ENCODE data around the gene WNK2.

The WNK2 gene

GRCh38 chr9:93218161-93218560 is 34.2 kb downstream of the WNK2 start:
- TF ChIP-seq ZNF76 (tag by site-specific recombination; IDR thresholded peaks at IDR 0.05; ENCODE audit: borderline replicate concordance, low read depth) (no peak), ZNF366 (tag by site-specific recombination; conservative IDR thresholded peaks at IDR 0.05) (no peak), ZBTB20 (tag by site-specific recombination; IDR thresholded peaks at IDR 0.05) (no peak), ZNF449 (tag by site-specific recombination; IDR thresholded peaks at IDR 0.05) (no peak), ZNF146 (tag by site-specific recombination; IDR thresholded peaks at IDR 0.05) (no peak), ZNF266 (tag by site-specific recombination; IDR thresholded peaks at IDR 0.05; ENCODE audit: low read depth) (no peak), ZNF530 (tag by site-specific recombination; IDR thresholded peaks at IDR 0.05; ENCODE audit: low read depth) (no peak), ZNF2 (tag by site-specific recombination; IDR thresholded peaks at IDR 0.05) (no peak), ZNF580 (tag by site-specific recombination; IDR thresholded peaks at IDR 0.05) (no peak), ZNF112 (tag by site-specific recombination; IDR thresholded peaks at IDR 0.05) (no peak), ZNF223 (tag by site-specific recombination; IDR thresholded peaks at IDR 0.05) (no peak), EGR2 (tag by site-specific recombination; IDR thresholded peaks at IDR 0.05; ENCODE audit: low read depth) (no peak)
- TF ChIP-seq, protein P1, sequence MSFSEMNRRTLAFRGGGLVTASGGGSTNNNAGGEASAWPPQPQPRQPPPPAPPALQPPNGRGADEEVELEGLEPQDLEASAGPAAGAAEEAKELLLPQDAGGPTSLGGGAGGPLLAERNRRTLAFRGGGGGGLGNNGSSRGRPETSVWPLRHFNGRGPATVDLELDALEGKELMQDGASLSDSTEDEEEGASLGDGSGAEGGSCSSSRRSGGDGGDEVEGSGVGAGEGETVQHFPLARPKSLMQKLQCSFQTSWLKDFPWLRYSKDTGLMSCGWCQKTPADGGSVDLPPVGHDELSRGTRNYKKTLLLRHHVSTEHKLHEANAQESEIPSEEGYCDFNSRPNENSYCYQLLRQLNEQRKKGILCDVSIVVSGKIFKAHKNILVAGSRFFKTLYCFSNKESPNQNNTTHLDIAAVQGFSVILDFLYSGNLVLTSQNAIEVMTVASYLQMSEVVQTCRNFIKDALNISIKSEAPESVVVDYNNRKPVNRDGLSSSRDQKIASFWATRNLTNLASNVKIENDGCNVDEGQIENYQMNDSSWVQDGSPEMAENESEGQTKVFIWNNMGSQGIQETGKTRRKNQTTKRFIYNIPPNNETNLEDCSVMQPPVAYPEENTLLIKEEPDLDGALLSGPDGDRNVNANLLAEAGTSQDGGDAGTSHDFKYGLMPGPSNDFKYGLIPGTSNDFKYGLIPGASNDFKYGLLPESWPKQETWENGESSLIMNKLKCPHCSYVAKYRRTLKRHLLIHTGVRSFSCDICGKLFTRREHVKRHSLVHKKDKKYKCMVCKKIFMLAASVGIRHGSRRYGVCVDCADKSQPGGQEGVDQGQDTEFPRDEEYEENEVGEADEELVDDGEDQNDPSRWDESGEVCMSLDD (tag by site-specific recombination; IDR thresholded peaks at IDR 0.05) = no peak
- TF ChIP-seq, protein P2, sequence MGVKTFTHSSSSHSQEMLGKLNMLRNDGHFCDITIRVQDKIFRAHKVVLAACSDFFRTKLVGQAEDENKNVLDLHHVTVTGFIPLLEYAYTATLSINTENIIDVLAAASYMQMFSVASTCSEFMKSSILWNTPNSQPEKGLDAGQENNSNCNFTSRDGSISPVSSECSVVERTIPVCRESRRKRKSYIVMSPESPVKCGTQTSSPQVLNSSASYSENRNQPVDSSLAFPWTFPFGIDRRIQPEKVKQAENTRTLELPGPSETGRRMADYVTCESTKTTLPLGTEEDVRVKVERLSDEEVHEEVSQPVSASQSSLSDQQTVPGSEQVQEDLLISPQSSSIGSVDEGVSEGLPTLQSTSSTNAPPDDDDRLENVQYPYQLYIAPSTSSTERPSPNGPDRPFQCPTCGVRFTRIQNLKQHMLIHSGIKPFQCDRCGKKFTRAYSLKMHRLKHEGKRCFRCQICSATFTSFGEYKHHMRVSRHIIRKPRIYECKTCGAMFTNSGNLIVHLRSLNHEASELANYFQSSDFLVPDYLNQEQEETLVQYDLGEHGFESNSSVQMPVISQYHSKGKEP (tag by site-specific recombination; IDR thresholded peaks at IDR 0.05) = no peak
- TF ChIP-seq, protein P3, sequence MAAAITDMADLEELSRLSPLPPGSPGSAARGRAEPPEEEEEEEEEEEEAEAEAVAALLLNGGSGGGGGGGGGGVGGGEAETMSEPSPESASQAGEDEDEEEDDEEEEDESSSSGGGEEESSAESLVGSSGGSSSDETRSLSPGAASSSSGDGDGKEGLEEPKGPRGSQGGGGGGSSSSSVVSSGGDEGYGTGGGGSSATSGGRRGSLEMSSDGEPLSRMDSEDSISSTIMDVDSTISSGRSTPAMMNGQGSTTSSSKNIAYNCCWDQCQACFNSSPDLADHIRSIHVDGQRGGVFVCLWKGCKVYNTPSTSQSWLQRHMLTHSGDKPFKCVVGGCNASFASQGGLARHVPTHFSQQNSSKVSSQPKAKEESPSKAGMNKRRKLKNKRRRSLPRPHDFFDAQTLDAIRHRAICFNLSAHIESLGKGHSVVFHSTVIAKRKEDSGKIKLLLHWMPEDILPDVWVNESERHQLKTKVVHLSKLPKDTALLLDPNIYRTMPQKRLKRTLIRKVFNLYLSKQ (tag by site-specific recombination; IDR thresholded peaks at IDR 0.05; ENCODE audit: borderline replicate concordance) = no peak
- TF ChIP-seq, protein P4, sequence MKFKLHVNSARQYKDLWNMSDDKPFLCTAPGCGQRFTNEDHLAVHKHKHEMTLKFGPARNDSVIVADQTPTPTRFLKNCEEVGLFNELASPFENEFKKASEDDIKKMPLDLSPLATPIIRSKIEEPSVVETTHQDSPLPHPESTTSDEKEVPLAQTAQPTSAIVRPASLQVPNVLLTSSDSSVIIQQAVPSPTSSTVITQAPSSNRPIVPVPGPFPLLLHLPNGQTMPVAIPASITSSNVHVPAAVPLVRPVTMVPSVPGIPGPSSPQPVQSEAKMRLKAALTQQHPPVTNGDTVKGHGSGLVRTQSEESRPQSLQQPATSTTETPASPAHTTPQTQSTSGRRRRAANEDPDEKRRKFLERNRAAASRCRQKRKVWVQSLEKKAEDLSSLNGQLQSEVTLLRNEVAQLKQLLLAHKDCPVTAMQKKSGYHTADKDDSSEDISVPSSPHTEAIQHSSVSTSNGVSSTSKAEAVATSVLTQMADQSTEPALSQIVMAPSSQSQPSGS (tag by site-specific recombination; IDR thresholded peaks at IDR 0.05; ENCODE audit: low read depth) = no peak
- H3K36me3 ChIP-seq (ENCODE audit: control insufficient read depth in 2 of 2, insufficient read depth in 1 of 2, low read length in 2 of 2) = no peaks in the 10 kb centered on the region
- no peaks in the 10 kb centered on the region for H3K4me1 ChIP-seq (ENCODE audit: control insufficient read depth, insufficient read depth, low read length)
- POLR2A ChIA-PET = no interaction called here
- no peak overlapping the region for H3K4me3 ChIP-seq (ENCODE audit: low read depth, low read length)
- no peak overlapping the region for H3K27ac ChIP-seq (ENCODE audit: extremely low read depth, low read depth, low read length)
- H3K9me3 ChIP-seq (ENCODE audit: control insufficient read depth, insufficient read depth, low read depth, low read length) = no peaks in the 10 kb centered on the region
- CTCF ChIA-PET = interaction anchor here (0.6 kb wide), 2 partner anchors 111 to 124 kb away, joined by 3 to 4 read pairs; no protein-coding TSS in a partner anchor

Data from HEK293 (cell line).